HG03097 (cell line): ENCODE results near the gene ANGPTL2.

Experiments used
- ATAC-seq: cut with Tn5 transposase; IDR thresholded peaks from one replicate; pipeline ENCODE4 v1.9.1; 2021; ENCODE audit not compliant: unreplicated experiment, low FRiP score

Gene ANGPTL2

GRCh38 chr9:127137640-127138360, 15.4 kb upstream of the ANGPTL2 start:
- ATAC-seq, result no peak

- ATAC-seq, result no peak
Measured at GRCh38 chr9:127136880-127137639, 14.6 kb upstream of the ANGPTL2 start.

GRCh38 chr9:127136081-127136879, 13.8 kb upstream of the ANGPTL2 start:
- ATAC-seq, result no peak

- ATAC-seq, result no peak
Measured at GRCh38 chr9:127135056-127135745, 12.8 kb upstream of the ANGPTL2 start.

GRCh38 chr9:127133739-127134167, 11.3 kb upstream of the ANGPTL2 start:
- no peak for ATAC-seq

GRCh38 chr9:127132921-127133647, 10.6 kb upstream of the ANGPTL2 start:
- no peak for ATAC-seq

- ATAC-seq, result no peak
Measured at GRCh38 chr9:127132375-127132774, 9.9 kb upstream of the ANGPTL2 start.

- ATAC-seq, result no peak
Measured at GRCh38 chr9:127131871-127132270, 9.4 kb upstream of the ANGPTL2 start.

- no peak for ATAC-seq
Measured at GRCh38 chr9:127130661-127131538, 8.5 kb upstream of the ANGPTL2 start.

GRCh38 chr9:127130235-127130634, 7.8 kb upstream of the ANGPTL2 start:
- ATAC-seq, result no peak

GRCh38 chr9:127129718-127130085, 7.3 kb upstream of the ANGPTL2 start:
- ATAC-seq, result no peak

GRCh38 chr9:127129073-127129717, 6.8 kb upstream of the ANGPTL2 start:
- ATAC-seq, result no peak

GRCh38 chr9:127128341-127129072, 6.1 kb upstream of the ANGPTL2 start:
- ATAC-seq, result no peak

GRCh38 chr9:127126971-127127370, 4.5 kb upstream of the ANGPTL2 start:
- no peak for ATAC-seq

GRCh38 chr9:127124792-127125191, 2.4 kb upstream of the ANGPTL2 start:
- no peak for ATAC-seq

- ATAC-seq, result no peak
Measured at GRCh38 chr9:127124111-127124531, 1.7 kb upstream of the ANGPTL2 start.

- ATAC-seq, result no peak
Measured at GRCh38 chr9:127123064-127123890, 842 bp upstream of the ANGPTL2 start.
